T-helper 1 cell (primary cell): ENCODE results near the gene RADIL.
"Not testable (repeated sequence)": the region's sequence is repeated elsewhere in the genome, so short reads cannot be mapped to it uniquely, and the experiment has no call there.

Experiments
- DNase-seq, 5 donors: peaks; one replicate each; pipeline ENCODE4 v3.0.0-alpha.2; 2012 to 2020

Gene RADIL

DNA sequence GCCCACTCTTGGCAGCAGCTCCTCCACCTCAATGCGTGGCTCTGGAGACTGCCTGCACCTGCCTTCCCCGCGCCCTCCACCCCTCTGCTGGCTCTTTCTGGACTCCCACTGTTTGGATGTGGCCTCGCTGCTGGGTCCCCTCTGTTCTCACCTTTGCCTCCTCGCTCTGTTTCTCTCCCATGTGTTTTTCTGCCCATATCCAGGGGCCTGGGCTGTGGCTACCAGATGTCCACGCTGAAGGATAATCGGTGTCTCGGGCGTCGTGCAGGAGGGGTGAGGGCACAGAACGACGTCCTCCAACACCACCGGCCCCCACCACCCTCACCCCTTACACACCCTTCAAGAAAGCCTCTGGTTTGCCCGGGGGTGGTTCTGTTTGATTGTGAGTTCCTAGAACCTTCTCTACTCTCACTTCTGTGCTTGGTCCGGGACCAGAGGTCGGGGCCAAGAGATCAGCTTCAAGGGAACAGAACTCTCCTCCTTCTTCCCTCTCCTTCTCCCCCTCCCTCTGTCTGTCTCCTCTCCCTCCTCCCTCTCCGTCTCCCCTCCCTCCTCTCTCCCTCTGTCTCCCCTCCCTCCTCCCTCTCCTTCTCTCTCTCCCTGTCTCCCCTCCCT, 76.4 kb downstream of the RADIL start:
- DNase-seq: no peak

DNA sequence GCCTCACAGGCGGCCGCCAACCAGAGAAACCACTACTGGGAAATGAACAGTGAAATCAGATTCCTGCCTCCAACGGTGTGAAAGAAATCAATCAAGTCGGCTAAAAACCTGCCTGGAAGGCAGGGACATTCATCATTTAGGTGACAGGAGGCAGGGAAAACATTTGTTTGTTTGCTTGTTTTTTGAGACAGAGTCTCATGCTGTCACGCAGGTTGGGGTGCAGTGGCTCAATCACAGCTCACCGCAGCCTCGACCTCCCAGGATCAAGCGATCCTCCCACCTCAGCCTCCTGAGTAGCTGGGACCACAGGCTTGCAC, 77.6 kb downstream of the RADIL start:
- no peak for DNase-seq

GRCh38 chr7:4805110-4805983, 78.2 kb downstream of the RADIL start:
- no peak for DNase-seq

- peak in 1 of 5 donors; percentile 11 for DNase-seq
These were observed 79.9 kb downstream of the RADIL start for GRCh38 chr7:4803397-4804241.

GRCh38 chr7:4802577-4802976, 80.9 kb downstream of the RADIL start:
- DNase-seq: not testable (repeated sequence)

GRCh38 chr7:4801839-4802231, 81.7 kb downstream of the RADIL start:
- DNase-seq: no peak

DNA sequence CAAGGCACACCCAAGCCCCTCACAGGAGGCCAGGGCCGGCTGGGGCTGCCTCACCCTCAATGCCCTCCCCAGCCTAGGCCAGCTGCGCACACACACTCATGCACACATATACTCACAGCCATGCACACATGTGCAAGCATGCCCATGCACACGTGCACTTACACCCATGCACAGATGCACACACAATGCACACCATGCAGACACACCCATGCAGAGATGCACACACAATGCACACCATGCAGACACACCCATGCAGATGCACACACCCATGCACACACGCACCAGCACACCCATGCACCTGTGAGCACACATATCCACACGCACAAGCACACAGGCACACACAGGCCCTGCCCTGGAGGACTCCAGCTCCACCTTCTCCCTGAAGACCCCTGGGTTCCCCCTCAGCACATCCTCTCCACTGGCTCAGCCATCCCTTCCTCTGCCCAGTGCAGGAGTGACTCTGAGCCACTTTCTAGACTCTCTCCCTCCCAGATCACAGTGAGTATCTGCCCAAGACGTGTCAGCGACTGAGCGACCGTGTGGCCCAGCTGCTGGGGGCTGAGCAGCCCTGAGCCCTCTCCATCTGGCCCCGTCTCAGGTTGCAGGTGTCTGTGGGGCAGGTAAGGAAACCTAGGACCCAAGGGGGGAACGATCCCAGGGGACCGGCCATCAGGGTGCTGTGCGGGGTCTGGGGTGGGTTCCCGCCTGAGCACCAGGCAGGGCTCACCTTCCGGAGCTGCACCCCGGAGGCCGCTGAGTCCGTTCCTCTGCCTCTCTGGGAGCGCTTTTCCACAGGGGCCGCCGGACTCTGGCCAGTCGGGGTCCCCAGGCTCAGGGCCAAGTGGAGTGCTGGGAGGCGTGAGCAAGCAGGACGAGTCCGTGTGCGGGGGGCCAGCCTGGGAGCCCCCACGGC, 82.3 kb downstream of the RADIL start:
- peak in 1 of 5 donors; percentile 11 for DNase-seq

GRCh38 chr7:4800487-4800886, 83.0 kb downstream of the RADIL start:
- DNase-seq: no peak

DNA sequence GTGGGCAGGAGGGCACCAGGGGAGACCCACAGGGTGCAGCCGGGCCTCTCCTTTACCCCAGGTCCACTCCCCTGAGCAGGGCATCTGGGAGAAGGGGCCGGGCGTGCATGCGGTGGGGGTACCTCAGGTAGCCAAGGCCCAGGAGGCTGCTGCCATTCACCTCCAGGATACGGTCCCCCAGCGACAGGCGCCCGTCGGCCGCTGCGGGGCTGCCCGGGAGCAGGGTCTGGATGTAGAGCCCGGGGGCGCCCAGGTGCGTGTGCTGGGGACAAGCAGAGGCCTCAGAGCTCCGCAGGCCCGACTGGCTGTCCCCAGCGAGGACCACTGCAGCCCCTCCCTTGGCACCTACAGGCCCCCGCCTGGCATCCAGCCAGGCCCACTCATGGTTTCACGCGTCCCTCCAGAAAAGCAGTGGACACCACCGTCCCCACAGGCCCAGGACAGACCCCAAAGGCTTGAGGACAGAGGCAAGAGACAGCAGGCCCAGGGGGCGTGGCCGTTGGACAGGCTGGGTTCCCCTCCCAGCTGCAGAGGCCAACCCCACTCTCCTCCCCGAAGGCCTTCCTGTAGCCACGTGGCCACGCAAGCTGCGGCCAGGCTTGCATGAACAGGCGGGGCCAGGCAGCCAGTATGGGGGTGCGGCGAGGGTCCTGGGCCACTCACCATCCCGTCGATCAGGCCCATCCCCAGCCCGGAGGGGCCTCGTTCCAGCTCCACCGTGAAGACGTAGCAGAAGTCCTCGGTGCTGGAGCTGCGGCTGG, 83.8 kb downstream of the RADIL start:
- no peak for DNase-seq

DNA sequence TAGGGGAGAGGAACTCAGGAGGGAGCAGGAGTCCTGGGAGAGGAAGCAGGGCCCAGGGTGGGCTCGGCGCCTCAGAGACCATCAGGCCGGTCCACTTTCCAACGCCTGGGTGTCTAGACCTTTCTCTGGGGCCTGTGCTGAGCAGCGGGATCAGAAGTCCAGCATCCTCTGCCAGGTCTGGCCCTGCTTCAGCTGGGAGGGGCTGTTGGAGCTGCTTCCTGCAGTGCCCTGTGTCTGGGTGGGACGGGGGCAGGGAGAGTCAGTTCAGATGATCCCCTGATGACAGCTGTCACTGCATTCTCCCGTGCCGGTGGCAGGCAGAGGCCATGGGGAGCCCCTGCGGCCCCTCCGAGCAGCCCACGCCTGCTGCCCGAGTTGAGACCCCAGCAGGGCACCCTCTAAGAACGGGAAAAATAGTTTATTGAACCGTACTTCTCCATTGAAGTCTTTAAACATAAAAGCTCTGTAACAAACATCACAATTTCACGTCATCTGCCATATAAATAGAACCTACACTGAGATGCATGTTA, 84.7 kb downstream of the RADIL start:
- DNase-seq: no peak

GRCh38 chr7:4797858-4798705, 85.4 kb downstream of the RADIL start:
- peak in 4 of 5 donors; percentile 45 to 56 (median 47) for DNase-seq

GRCh38 chr7:4796453-4796852, 87.1 kb downstream of the RADIL start:
- DNase-seq: no peak

- DNase-seq: no peak
These were observed 88.7 kb downstream of the RADIL start for GRCh38 chr7:4794591-4795350.

DNA sequence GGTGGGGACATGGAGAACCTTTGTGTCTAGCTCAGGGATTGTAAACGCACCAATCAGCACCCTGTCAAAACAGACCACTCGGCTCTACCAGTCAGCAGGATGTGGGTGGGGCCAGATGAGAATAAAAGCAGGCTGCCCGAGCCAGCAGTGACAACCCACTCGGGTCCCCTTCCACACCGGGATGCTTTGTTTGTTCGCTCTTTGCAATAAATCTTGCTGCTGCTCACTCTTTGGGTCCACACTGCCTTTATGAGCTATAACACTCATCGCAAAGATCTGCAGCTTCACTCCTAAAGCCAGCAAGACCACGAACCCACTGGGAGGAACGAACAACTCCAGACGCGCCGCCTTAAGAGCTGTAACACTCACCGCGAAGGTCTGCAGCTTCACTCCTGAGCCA, 89.3 kb downstream of the RADIL start:
- DNase-seq: not testable (repeated sequence)

GRCh38 chr7:4793385-4793993, 90.0 kb downstream of the RADIL start:
- not testable (repeated sequence) for DNase-seq

DNA sequence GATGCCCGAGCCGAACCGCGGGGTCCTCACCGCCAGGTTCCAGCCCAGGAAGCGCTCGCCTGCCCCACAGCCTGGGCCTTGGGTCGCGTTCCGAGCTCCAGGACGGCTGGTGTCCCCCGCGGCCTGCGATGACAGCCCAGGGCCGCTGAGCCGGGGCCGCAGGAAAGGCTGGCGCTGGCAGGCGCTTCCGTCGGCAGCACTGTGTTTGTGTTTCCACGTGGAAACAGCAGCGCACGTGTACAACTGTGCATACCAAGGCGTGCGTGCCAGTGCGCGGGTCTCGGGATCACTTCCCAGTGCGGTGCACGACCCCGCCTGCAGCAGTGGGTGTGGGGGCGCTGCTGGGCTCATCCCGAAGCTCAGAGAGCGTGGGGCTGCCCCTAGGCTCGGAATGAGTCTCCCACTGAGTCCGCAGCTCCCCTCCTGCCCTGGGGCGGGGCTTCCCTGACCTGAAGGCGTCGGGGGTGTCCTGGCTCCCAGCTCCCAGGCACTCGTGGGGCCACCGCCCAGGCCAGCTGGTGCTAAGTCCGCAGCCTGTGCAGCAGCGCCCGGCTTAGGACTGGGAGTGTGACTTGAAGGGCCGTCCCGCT, 90.9 kb downstream of the RADIL start:
- peak in 2 of 5 donors; percentile 12 to 23 for DNase-seq

DNA sequence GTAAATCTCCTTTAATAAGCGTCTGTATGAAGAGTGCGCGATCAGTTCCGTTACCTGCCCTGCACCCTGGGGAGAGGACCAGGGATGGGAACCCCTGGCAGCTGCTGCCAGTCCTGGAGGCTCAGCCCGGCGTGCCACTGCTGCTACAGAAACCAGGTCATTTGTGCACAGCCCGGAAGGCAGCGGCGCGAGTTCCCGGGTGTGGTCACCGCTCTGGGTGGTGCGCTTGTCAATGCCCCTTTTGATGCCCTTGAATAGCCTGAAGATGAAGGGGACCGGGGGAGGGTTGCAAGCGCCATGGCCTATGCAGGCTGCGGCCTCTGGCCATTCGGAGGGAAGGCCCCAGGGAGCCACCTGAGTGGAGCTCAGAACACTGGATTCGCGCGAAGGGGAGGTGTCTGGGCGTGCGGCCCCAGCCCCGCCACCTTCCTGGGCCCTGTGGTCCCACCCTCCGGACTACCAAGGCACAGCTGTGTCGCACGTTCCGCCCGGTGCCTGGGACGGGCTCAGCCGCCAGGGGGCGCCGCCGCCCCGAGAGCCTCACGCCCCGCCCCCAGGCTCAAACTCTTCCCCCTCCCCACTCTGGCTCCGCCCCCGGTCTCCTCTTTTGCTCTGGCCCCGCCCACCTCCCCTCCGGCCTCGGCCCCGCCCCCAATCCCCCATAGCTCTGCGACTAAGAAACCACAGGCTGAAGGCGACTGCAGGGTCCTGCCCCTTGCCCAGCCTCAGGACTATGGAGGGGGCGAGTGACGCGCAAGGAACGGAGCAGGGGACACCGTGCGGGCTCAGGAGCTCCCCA, 91.6 kb downstream of the RADIL start:
- DNase-seq: peak; percentile 61 to 78 (median 63)
